HepG2 (cell line): ENCODE data around the gene ATP6V0A1. TPM values are rescaled to one million over a fixed set of nuclear protein-coding genes. Genes with fewer than 3 reads are reported as not detected.
A peak's percentile ranks its signal among the peaks of the same experiment; 100 is the strongest.

Source experiments
- CEBPG ChIP-seq: IDR thresholded peaks from 2 replicates; pipeline ENCODE4 v1.6.1; 2016
- FOXM1 ChIP-seq: sonication (generic); formaldehyde crosslinking; IDR thresholded peaks from 2 replicates; pipeline ENCODE4 v1.5.0; 2020; ENCODE audit warnings: missing genetic modification reagents
- JARID2 ChIP-seq: sonication (generic); formaldehyde crosslinking; IDR thresholded peaks from 2 replicates; pipeline ENCODE4 v1.8.1; 2023; ENCODE audit warnings: missing genetic modification reagents, inconsistent platforms; ENCODE audit not compliant: insufficient replicate concordance
- NAIF1 ChIP-seq: sonication (generic); formaldehyde crosslinking; IDR thresholded peaks from 2 replicates; pipeline ENCODE4 v1.5.0; 2020; ENCODE audit warnings: mild to moderate bottlenecking, missing genetic modification reagents, borderline replicate concordance
- NONO ChIP-seq, 2 experiments: fragments of 450-650 bp in 1 of 2; sonication (generic) in 1 of 2; formaldehyde crosslinking in 1 of 2; IDR thresholded peaks in 1 of 2; conservative IDR thresholded peaks in 1 of 2; 2 replicates each; pipeline versions ENCODE4 v1.6.1 to v1.8.0; 2017 to 2022; ENCODE audit warnings: mild to moderate bottlenecking in 1 of 2, missing genetic modification reagents in 1 of 2, moderate library complexity in 1 of 2
- NPAS2 ChIP-seq: sonication (generic); formaldehyde crosslinking; IDR thresholded peaks from 2 replicates; pipeline ENCODE4 v1.8.0; 2022; ENCODE audit warnings: mild to moderate bottlenecking, missing genetic modification reagents, borderline replicate concordance
- SALL2 ChIP-seq: sonication (generic); formaldehyde crosslinking; IDR thresholded peaks from 2 replicates; pipeline ENCODE4 v1.8.1; 2023; ENCODE audit warnings: mild to moderate bottlenecking, missing genetic modification reagents, inconsistent platforms
- SATB2 ChIP-seq: sonication (generic); formaldehyde crosslinking; IDR thresholded peaks from 2 replicates; pipeline ENCODE4 v1.5.0; 2020; ENCODE audit warnings: missing genetic modification reagents
- SIN3B ChIP-seq: fragments of 150-350 bp; IDR thresholded peaks from 2 replicates; pipeline ENCODE4 v1.6.1; 2014; ENCODE audit warnings: low read length
- ZEB1 ChIP-seq: IDR thresholded peaks from 2 replicates; pipeline ENCODE4 v1.6.1; 2012; ENCODE audit warnings: mild to moderate bottlenecking, low read depth, inconsistent platforms; ENCODE audit not compliant: insufficient replicate concordance
- ZMYM2 ChIP-seq: sonication (generic); formaldehyde crosslinking; IDR thresholded peaks from 2 replicates; pipeline ENCODE4 v1.8.0; 2022; ENCODE audit warnings: mild to moderate bottlenecking, missing genetic modification reagents
- ZNF232 ChIP-seq: sonication (generic); formaldehyde crosslinking; IDR thresholded peaks from 2 replicates; pipeline ENCODE4 v1.4.0; 2020; ENCODE audit warnings: missing genetic modification reagents, borderline replicate concordance
- ZNF670 ChIP-seq: sonication (generic); formaldehyde crosslinking; IDR thresholded peaks from 2 replicates; pipeline ENCODE4 v1.8.0; 2022; ENCODE audit warnings: mild to moderate bottlenecking, missing genetic modification reagents, borderline replicate concordance
- polyA plus RNA-seq, 8 experiments: library from polyadenylated mRNA; depleted of rRNA in 3 of 8; stranded (reverse) in 7 of 8; unstranded in 1 of 8; fragments of >200 nt; fragmentation: Illumina TruSeq in 4 of 8; extraction: Trizol in 4 of 8; gene quantifications; 2 replicates each; pipeline versions ENCODE4 v1.2.1 to v1.2.3, GENCODE V29; 2011 to 2016; ENCODE audit warnings: low read depth in 4 of 8, missing spikeins in 1 of 8, mixed read lengths in 1 of 8; ENCODE audit not compliant: insufficient read depth in 1 of 8
- total RNA-seq, 5 experiments: library from RNA; depleted of rRNA; stranded (reverse); fragments of >200 nt; fragmentation: Illumina TruSeq; extraction: Trizol; gene quantifications; 2 replicates each; pipeline ENCODE4 v1.2.3, GENCODE V29; 2016; ENCODE audit warnings: low read depth in 1 of 5
- TF ChIP-seq, protein P1 (sequence below): sonication (generic); formaldehyde crosslinking; conservative IDR thresholded peaks from 2 replicates; pipeline ENCODE4 v1.4.0; 2020; ENCODE audit warnings: missing genetic modification reagents
- TF ChIP-seq, protein P2 (sequence below): sonication (generic); formaldehyde crosslinking; IDR thresholded peaks from 2 replicates; pipeline ENCODE4 v1.8.0; 2022; ENCODE audit warnings: missing genetic modification reagents, mild to moderate bottlenecking, borderline replicate concordance
- TF ChIP-seq, protein P3 (sequence below): sonication (generic); formaldehyde crosslinking; IDR thresholded peaks from 2 replicates; pipeline ENCODE4 v1.8.1; 2023; ENCODE audit warnings: mild to moderate bottlenecking, inconsistent platforms, moderate library complexity, missing genetic modification reagents, borderline replicate concordance
- TF ChIP-seq, protein P4 (sequence below): IDR thresholded peaks from 2 replicates; pipeline ENCODE4 v1.6.1; 2016; ENCODE audit warnings: missing compliant biosample characterization, missing genetic modification reagents, borderline replicate concordance
- TF ChIP-seq, protein P5 (sequence below): sonication (generic); formaldehyde crosslinking; IDR thresholded peaks from 2 replicates; pipeline ENCODE4 v1.4.0; 2020; ENCODE audit warnings: low read depth, missing genetic modification reagents

The ATP6V0A1 gene
- total and polyA plus RNA-seq, 2 of the 13 experiments (the other 11 are each of a cell fraction or from before 2014, with no cell fraction given), result 27.9 to 54.1 TPM

DNA sequence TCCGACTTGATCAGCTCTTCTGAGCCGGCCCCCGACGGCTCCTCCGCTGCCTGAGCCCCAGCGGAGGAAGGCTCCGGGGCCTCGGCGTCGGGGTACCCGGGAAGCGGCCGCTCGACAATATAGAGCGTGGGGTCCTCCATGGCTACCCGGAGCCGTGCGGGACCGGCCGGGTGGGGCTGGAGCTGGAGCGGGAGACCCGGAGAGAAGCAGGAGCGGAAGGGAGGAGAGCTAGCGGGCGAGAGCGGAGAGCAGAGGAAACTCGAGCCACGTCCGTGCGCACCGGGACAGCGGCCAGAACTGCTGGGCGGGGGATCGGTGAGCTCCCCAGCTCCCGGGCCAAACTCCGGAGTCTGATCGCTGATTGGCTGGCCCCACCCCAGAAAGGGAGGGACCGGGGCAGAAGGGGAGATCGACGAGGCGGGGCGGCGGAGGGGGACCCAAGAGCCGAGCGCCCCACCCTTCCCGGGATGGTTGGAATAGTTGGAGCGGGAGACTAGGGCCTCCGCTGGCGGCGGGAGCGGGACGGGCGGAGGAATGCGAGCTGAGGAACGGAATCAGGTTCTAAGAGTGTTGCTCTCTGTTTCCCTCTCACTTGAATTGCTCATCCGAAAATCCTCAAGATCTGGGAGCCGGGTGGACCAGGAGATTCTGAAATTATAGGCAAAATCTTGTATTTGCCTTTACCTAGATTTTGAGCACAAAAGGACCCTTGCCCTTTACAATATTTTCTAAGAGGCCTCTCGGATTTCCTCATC is 35.5 kb upstream of the ATP6V0A1 start, which contains the start of gene CAVIN1 (continued):
- TF ChIP-seq, protein P1, sequence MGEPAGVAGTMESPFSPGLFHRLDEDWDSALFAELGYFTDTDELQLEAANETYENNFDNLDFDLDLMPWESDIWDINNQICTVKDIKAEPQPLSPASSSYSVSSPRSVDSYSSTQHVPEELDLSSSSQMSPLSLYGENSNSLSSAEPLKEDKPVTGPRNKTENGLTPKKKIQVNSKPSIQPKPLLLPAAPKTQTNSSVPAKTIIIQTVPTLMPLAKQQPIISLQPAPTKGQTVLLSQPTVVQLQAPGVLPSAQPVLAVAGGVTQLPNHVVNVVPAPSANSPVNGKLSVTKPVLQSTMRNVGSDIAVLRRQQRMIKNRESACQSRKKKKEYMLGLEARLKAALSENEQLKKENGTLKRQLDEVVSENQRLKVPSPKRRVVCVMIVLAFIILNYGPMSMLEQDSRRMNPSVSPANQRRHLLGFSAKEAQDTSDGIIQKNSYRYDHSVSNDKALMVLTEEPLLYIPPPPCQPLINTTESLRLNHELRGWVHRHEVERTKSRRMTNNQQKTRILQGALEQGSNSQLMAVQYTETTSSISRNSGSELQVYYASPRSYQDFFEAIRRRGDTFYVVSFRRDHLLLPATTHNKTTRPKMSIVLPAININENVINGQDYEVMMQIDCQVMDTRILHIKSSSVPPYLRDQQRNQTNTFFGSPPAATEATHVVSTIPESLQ (CRISPR knock-in tag), result no peak
- TF ChIP-seq CEBPG (CRISPR knock-in tag) (no peak), ZEB1 (peak; percentile 84), SIN3B (no peak), NONO (IDR thresholded peaks at IDR 0.05) (no peak), NONO (CRISPR knock-in tag; conservative IDR thresholded peaks at IDR 0.05) (peak; percentile 83; the same call in 1 of the 2 replicates), SATB2 (CRISPR knock-in tag) (no peak), NAIF1 (CRISPR knock-in tag) (peak; percentile 83; the same call in 1 of the 2 replicates), FOXM1 (CRISPR knock-in tag) (0 out of 2 replicates have a peak, but pooled peaks have one; percentile 37), SALL2 (CRISPR knock-in tag) (peak; percentile 90), NPAS2 (no peak), ZMYM2 (no peak), JARID2 (CRISPR knock-in tag) (peak; percentile 27), ZNF670 (CRISPR knock-in tag) (no peak), ZNF232 (CRISPR knock-in tag) (0 out of 2 replicates have a peak, but pooled peaks have one; percentile 74)
- TF ChIP-seq, protein P2, sequence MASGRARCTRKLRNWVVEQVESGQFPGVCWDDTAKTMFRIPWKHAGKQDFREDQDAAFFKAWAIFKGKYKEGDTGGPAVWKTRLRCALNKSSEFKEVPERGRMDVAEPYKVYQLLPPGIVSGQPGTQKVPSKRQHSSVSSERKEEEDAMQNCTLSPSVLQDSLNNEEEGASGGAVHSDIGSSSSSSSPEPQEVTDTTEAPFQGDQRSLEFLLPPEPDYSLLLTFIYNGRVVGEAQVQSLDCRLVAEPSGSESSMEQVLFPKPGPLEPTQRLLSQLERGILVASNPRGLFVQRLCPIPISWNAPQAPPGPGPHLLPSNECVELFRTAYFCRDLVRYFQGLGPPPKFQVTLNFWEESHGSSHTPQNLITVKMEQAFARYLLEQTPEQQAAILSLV (CRISPR knock-in tag), result peak; percentile 84
- TF ChIP-seq, protein P3, sequence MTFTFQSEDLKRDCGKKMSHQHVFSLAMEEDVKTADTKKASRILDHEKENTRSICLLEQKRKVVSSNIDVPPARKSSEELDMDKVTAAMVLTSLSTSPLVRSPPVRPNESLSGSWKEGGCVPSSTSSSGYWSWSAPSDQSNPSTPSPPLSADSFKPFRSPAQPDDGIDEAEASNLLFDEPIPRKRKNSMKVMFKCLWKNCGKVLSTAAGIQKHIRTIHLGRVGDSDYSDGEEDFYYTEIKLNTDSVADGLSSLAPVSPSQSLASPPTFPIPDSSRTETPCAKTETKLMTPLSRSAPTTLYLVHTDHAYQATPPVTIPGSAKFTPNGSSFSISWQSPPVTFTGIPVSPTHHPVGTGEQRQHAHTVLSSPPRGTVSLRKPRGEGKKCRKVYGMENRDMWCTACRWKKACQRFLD (CRISPR knock-in tag), result no peak; the same call in 1 of the 2 replicates
- TF ChIP-seq, protein P4, sequence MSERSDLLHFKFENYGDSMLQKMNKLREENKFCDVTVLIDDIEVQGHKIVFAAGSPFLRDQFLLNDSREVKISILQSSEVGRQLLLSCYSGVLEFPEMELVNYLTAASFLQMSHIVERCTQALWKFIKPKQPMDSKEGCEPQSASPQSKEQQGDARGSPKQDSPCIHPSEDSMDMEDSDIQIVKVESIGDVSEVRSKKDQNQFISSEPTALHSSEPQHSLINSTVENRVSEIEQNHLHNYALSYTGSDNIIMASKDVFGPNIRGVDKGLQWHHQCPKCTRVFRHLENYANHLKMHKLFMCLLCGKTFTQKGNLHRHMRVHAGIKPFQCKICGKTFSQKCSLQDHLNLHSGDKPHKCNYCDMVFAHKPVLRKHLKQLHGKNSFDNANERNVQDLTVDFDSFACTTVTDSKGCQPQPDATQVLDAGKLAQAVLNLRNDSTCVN, result no peak; the same call in 1 of the 2 replicates
- TF ChIP-seq, protein P5, sequence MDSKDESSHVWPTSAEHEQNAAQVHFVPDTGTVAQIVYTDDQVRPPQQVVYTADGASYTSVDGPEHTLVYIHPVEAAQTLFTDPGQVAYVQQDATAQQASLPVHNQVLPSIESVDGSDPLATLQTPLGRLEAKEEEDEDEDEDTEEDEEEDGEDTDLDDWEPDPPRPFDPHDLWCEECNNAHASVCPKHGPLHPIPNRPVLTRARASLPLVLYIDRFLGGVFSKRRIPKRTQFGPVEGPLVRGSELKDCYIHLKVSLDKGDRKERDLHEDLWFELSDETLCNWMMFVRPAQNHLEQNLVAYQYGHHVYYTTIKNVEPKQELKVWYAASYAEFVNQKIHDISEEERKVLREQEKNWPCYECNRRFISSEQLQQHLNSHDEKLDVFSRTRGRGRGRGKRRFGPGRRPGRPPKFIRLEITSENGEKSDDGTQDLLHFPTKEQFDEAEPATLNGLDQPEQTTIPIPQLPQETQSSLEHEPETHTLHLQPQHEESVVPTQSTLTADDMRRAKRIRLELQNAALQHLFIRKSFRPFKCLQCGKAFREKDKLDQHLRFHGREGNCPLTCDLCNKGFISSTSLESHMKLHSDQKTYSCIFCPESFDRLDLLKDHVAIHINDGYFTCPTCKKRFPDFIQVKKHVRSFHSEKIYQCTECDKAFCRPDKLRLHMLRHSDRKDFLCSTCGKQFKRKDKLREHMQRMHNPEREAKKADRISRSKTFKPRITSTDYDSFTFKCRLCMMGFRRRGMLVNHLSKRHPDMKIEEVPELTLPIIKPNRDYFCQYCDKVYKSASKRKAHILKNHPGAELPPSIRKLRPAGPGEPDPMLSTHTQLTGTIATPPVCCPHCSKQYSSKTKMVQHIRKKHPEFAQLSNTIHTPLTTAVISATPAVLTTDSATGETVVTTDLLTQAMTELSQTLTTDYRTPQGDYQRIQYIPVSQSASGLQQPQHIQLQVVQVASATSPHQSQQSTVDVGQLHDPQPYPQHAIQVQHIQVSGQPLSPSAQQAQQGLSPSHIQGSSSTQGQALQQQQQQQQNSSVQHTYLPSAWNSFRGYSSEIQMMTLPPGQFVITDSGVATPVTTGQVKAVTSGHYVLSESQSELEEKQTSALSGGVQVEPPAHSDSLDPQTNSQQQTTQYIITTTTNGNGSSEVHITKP (CRISPR knock-in tag), result peak; percentile 69; the same call in 1 of the 2 replicates
